Stomach (tissue), 4 donors: ENCODE data around the gene CELF6.

Source experiments
- CTCF ChIP-seq, 7 experiments: fragments of 450-650 bp in 4 of 7; fragments of 200-600 bp in 3 of 7; sonication (generic) in 3 of 7; IDR thresholded peaks; one replicate each; pipeline ENCODE4 v1.5.1; 2016 to 2019; ENCODE audit warnings: antibody characterized with exemption in 7 of 7, control low read depth in 2 of 7, mild to moderate bottlenecking in 1 of 7
- POLR2AphosphoS5 ChIP-seq, 3 donors: sonication (generic); formaldehyde crosslinking; IDR thresholded peaks; one replicate each; pipeline ENCODE4 v1.6.1; 2016; ENCODE audit warnings: antibody characterized with exemption in 3 of 3

GRCh38 chr15:72368325-72368724 lies 48.4 kb upstream of the CELF6 start:
- TF ChIP-seq CTCF (IDR thresholded peaks at IDR 0.05) (no peak), POLR2AphosphoS5 (IDR thresholded peaks at IDR 0.05) (no peak)
